ENCODE data around the gene GBX1. TPM values are rescaled to one million over a fixed set of nuclear protein-coding genes. Genes with fewer than 3 reads are reported as not detected.

GBX1 gene
- total RNA-seq, 1 experiment from 2014 or later = not detected

- TF ChIP-seq ERG (CRISPR knock-in tag; IDR thresholded peaks at IDR 0.05) (no peak), ETV6 (CRISPR knock-in tag; IDR thresholded peaks at IDR 0.05) (no peak)
Observed at GRCh38 chr7:151205730-151206129, 38.2 kb upstream of the GBX1 start (continued).

DNA sequence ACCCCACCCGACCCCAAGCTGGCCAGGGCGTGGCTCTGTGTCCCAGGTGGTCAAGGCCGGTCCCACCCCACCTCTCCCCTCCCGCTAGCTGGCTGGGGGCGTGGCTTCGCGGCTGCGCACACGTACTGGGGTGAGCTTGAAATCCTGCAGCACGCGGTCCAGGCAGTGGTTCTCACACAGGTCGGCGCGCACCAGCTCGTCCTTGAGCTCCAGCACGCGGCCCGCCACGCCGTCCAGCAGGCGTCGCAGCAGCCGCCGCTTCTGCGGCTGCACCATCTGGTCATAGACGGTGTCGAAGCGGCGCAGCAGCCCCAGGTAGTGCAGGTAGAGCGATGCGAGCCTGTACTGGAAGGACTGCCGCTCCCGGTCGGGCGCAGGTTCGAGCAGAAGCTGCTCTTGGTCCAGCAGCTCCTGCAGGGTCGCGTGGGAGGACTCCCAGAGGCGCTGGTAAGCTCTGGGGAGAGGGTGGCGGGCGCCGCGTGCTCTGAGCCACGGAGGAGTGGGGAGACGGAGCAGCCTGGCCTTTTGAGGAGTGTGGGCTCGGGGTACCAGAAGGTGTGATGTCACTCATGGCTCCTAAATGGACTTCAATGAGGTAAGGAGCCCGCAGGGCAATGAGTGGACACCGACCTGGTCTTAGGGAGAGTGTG lies 37.0 kb upstream of the GBX1 start:
- Mint-ChIP-seq H3K4me1 (peaks cover 1% of the 10 kb centered on the region), H3K4me3 (no peak overlapping the region), H3K27ac (no peak overlapping the region), H3K36me3 (no peaks in the 10 kb centered on the region), H3K27me3 (ENCODE audit: low read depth) (peaks cover 7% of the 10 kb centered on the region), H3K9me3 (no peaks in the 10 kb centered on the region)
- ChIA-PET POLR2A (no interaction called here), CTCF (no interaction called here)
- no peak for ATAC-seq
- TF ChIP-seq ATF1 (CRISPR knock-in tag; IDR thresholded peaks at IDR 0.05) (no peak), ZNF219 (CRISPR knock-in tag; IDR thresholded peaks at IDR 0.05; ENCODE audit: borderline replicate concordance) (no peak), NFATC4 (CRISPR knock-in tag; IDR thresholded peaks at IDR 0.05) (no peak), CREB1 (CRISPR knock-in tag; IDR thresholded peaks at IDR 0.05) (no peak), OVOL2 (CRISPR knock-in tag; IDR thresholded peaks at IDR 0.05; ENCODE audit: borderline replicate concordance) (no peak), MXD4 (CRISPR knock-in tag; IDR thresholded peaks at IDR 0.05; ENCODE audit: borderline replicate concordance) (no peak)
- TF ChIP-seq, protein P1, sequence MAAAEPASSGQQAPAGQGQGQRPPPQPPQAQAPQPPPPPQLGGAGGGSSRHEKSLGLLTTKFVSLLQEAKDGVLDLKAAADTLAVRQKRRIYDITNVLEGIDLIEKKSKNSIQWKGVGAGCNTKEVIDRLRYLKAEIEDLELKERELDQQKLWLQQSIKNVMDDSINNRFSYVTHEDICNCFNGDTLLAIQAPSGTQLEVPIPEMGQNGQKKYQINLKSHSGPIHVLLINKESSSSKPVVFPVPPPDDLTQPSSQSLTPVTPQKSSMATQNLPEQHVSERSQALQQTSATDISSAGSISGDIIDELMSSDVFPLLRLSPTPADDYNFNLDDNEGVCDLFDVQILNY (CRISPR knock-in tag; IDR thresholded peaks at IDR 0.05) = no peak
- DNase-seq (ENCODE audit: low spot score) = no peak

DNA sequence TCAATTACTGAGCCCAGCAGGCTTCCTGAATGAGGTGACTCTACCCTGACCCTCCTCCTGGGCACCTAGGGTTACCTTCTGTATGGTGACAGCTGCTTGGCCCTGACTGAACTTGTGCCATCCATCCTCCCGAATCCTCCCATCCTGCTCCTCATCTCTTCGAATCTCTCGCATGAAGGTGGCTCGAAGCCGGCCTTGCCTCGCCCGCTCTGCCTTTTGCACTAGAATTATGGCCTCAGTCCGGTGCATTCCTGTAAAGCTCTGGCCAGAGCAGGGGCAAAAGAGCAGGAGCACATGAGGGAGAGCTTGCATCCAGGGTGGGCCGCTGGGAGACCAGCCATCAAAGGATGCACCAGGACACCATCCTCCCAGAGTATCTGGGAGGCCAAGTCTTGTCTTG lies 35.3 kb upstream of the GBX1 start:
- H3K4me1 Mint-ChIP-seq = peaks cover 4% of the 10 kb centered on the region
- POLR2A ChIA-PET = no interaction called here

More for the DNA sequence above, 35.3 kb upstream of the GBX1 start:
- Mint-ChIP-seq H3K4me3 (no peak overlapping the region), H3K9me3 (no peaks in the 10 kb centered on the region), H3K36me3 (no peaks in the 10 kb centered on the region), H3K27ac (no peak overlapping the region), H3K27me3 (ENCODE audit: low read depth) (peaks cover 7% of the 10 kb centered on the region)
- no peak for TF ChIP-seq IRF1 (CRISPR knock-in tag; IDR thresholded peaks at IDR 0.05)
- TF ChIP-seq ATF1 (CRISPR knock-in tag; IDR thresholded peaks at IDR 0.05) = no peak
- TF ChIP-seq NFATC4 (CRISPR knock-in tag; IDR thresholded peaks at IDR 0.05) = no peak
- TF ChIP-seq, protein P2, sequence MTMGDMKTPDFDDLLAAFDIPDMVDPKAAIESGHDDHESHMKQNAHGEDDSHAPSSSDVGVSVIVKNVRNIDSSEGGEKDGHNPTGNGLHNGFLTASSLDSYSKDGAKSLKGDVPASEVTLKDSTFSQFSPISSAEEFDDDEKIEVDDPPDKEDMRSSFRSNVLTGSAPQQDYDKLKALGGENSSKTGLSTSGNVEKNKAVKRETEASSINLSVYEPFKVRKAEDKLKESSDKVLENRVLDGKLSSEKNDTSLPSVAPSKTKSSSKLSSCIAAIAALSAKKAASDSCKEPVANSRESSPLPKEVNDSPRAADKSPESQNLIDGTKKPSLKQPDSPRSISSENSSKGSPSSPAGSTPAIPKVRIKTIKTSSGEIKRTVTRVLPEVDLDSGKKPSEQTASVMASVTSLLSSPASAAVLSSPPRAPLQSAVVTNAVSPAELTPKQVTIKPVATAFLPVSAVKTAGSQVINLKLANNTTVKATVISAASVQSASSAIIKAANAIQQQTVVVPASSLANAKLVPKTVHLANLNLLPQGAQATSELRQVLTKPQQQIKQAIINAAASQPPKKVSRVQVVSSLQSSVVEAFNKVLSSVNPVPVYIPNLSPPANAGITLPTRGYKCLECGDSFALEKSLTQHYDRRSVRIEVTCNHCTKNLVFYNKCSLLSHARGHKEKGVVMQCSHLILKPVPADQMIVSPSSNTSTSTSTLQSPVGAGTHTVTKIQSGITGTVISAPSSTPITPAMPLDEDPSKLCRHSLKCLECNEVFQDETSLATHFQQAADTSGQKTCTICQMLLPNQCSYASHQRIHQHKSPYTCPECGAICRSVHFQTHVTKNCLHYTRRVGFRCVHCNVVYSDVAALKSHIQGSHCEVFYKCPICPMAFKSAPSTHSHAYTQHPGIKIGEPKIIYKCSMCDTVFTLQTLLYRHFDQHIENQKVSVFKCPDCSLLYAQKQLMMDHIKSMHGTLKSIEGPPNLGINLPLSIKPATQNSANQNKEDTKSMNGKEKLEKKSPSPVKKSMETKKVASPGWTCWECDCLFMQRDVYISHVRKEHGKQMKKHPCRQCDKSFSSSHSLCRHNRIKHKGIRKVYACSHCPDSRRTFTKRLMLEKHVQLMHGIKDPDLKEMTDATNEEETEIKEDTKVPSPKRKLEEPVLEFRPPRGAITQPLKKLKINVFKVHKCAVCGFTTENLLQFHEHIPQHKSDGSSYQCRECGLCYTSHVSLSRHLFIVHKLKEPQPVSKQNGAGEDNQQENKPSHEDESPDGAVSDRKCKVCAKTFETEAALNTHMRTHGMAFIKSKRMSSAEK (CRISPR knock-in tag; IDR thresholded peaks at IDR 0.05; ENCODE audit: borderline replicate concordance) = no peak
- TF ChIP-seq CREB1 (CRISPR knock-in tag; IDR thresholded peaks at IDR 0.05) = no peak
- TF ChIP-seq RORB (CRISPR knock-in tag; IDR thresholded peaks at IDR 0.05) = no peak
- TF ChIP-seq ZBTB21 (CRISPR knock-in tag; IDR thresholded peaks at IDR 0.05; ENCODE audit: borderline replicate concordance) = no peak
- TF ChIP-seq IRF2 (CRISPR knock-in tag; IDR thresholded peaks at IDR 0.05; ENCODE audit: borderline replicate concordance, low read depth) = no peak
- TF ChIP-seq, protein P3, sequence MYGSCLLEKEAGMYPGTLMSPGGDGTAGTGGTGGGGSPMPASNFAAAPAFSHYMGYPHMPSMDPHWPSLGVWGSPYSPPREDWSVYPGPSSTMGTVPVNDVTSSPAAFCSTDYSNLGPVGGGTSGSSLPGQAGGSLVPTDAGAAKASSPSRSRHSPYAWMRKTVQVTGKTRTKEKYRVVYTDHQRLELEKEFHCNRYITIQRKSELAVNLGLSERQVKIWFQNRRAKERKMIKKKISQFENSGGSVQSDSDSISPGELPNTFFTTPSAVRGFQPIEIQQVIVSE (CRISPR knock-in tag; IDR thresholded peaks at IDR 0.05; ENCODE audit: borderline replicate concordance) = no peak
- no peak for TF ChIP-seq CREM (CRISPR knock-in tag; IDR thresholded peaks at IDR 0.05)
- TF ChIP-seq, protein P4, sequence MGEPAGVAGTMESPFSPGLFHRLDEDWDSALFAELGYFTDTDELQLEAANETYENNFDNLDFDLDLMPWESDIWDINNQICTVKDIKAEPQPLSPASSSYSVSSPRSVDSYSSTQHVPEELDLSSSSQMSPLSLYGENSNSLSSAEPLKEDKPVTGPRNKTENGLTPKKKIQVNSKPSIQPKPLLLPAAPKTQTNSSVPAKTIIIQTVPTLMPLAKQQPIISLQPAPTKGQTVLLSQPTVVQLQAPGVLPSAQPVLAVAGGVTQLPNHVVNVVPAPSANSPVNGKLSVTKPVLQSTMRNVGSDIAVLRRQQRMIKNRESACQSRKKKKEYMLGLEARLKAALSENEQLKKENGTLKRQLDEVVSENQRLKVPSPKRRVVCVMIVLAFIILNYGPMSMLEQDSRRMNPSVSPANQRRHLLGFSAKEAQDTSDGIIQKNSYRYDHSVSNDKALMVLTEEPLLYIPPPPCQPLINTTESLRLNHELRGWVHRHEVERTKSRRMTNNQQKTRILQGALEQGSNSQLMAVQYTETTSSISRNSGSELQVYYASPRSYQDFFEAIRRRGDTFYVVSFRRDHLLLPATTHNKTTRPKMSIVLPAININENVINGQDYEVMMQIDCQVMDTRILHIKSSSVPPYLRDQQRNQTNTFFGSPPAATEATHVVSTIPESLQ (CRISPR knock-in tag; IDR thresholded peaks at IDR 0.05) = no peak
- TF ChIP-seq ZNF512 (CRISPR knock-in tag; IDR thresholded peaks at IDR 0.05; ENCODE audit: borderline replicate concordance) = no peak
- TF ChIP-seq ATF3 (CRISPR knock-in tag; conservative IDR thresholded peaks at IDR 0.05) = no peak
- DNase-seq (ENCODE audit: low spot score) = no peak
- CTCF ChIA-PET = no interaction called here
- no peak for ATAC-seq
